ENCODE results near the gene PDPK1.
A peak's percentile ranks its signal among the peaks of the same experiment; 100 is the strongest.

PDPK1 gene

GRCh38 chr16:2537451-2538379, at the start of gene PDPK1:
Gene PDPK1 (plus strand): TSS chr16:2538021. CDS start chr16:2538113, 92 bp downstream.
- H3K36me3 ChIP-seq: 0 out of 2 replicates have a peak, but pooled peaks cover 4% of the 10 kb centered on the region
- peak within 1 kb of the TSS; percentile 85 for H3K9ac ChIP-seq
- H3K27me3 ChIP-seq: no peaks in the 10 kb centered on the region
- no peaks in the 10 kb centered on the region for H3K9me3 ChIP-seq
- peaks cover 40% of the 10 kb centered on the region for H4K20me1 ChIP-seq
- H3K4me3 ChIP-seq: peak within 1 kb of the TSS; percentile 86
- H3K27ac ChIP-seq: peak within 1 kb of the TSS; percentile 78
- peak within 1 kb of the TSS; percentile 87 for H3K4me2 ChIP-seq
- TF ChIP-seq Cebpa-rat (IDR thresholded peaks at IDR 0.05): no peak
- peaks cover 52% of the 10 kb centered on the region for H3K4me1 ChIP-seq

GRCh38 chr16:2489581-2489980, 48.2 kb upstream of the PDPK1 start:
- H3K9me3 ChIP-seq: no peaks in the 10 kb centered on the region
- H3K36me3 ChIP-seq: peaks cover 56% of the 10 kb centered on the region
- H3K4me3 ChIP-seq: no peak overlapping the region
- no peak overlapping the region for H3K9ac ChIP-seq
- H3K27ac ChIP-seq: no peak overlapping the region
- no peak overlapping the region for H3K4me2 ChIP-seq
- no peak for TF ChIP-seq Cebpa-rat (IDR thresholded peaks at IDR 0.05)
- H3K27me3 ChIP-seq: no peaks in the 10 kb centered on the region
- H4K20me1 ChIP-seq: peaks cover 100% of the 10 kb centered on the region
- peaks cover 39% of the 10 kb centered on the region for H3K4me1 ChIP-seq

GRCh38 chr16:2490190-2491105, 47.4 kb upstream of the PDPK1 start:
- Histone ChIP-seq H4K20me1 (peaks cover 100% of the 10 kb centered on the region), H3K4me2 (no peak overlapping the region), H3K27ac (no peak overlapping the region), H3K36me3 (peaks cover 47% of the 10 kb centered on the region), H3K9me3 (no peaks in the 10 kb centered on the region), H3K9ac (no peak overlapping the region), H3K4me3 (no peak overlapping the region), H3K4me1 (peaks cover 34% of the 10 kb centered on the region), H3K27me3 (no peaks in the 10 kb centered on the region)
- TF ChIP-seq Cebpa-rat (IDR thresholded peaks at IDR 0.05): no peak

- Histone ChIP-seq H4K20me1 (peaks cover 100% of the 10 kb centered on the region), H3K9ac (no peak overlapping the region), H3K4me1 (peaks cover 34% of the 10 kb centered on the region)
Measured at GRCh38 chr16:2492292-2492691, 45.5 kb upstream of the PDPK1 start.

GRCh38 chr16:2493605-2494004, 44.2 kb upstream of the PDPK1 start:
- Histone ChIP-seq H3K9me3 (no peaks in the 10 kb centered on the region), H3K4me3 (no peak overlapping the region), H4K20me1 (peaks cover 100% of the 10 kb centered on the region), H3K4me1 (peaks cover 35% of the 10 kb centered on the region), H3K27me3 (no peaks in the 10 kb centered on the region), H3K36me3 (peaks cover 70% of the 10 kb centered on the region), H3K4me2 (no peak overlapping the region), H3K9ac (no peak overlapping the region), H3K27ac (no peak overlapping the region)
- TF ChIP-seq Cebpa-rat (IDR thresholded peaks at IDR 0.05): no peak

More at GRCh38 chr16:2492292-2492691, 45.5 kb upstream of the PDPK1 start:
- no peak overlapping the region for H3K4me2 ChIP-seq
- H3K36me3 ChIP-seq: peaks cover 59% of the 10 kb centered on the region
- H3K4me3 ChIP-seq: no peak overlapping the region
- H3K27ac ChIP-seq: no peak overlapping the region
- no peak for TF ChIP-seq Cebpa-rat (IDR thresholded peaks at IDR 0.05)
- H3K27me3 ChIP-seq: no peaks in the 10 kb centered on the region
- no peaks in the 10 kb centered on the region for H3K9me3 ChIP-seq

- H3K9me3 ChIP-seq: no peaks in the 10 kb centered on the region
- H3K36me3 ChIP-seq: peaks cover 76% of the 10 kb centered on the region
- no peak overlapping the region for H3K4me3 ChIP-seq
- H3K27ac ChIP-seq: no peak overlapping the region
- no peak for TF ChIP-seq Cebpa-rat (IDR thresholded peaks at IDR 0.05)
- H3K27me3 ChIP-seq: no peaks in the 10 kb centered on the region
- H3K4me1 ChIP-seq: peaks cover 43% of the 10 kb centered on the region
- H3K4me2 ChIP-seq: no peak overlapping the region
- H4K20me1 ChIP-seq: peaks cover 100% of the 10 kb centered on the region
- H3K9ac ChIP-seq: no peak overlapping the region
Measured at GRCh38 chr16:2494616-2495015, 43.2 kb upstream of the PDPK1 start.

GRCh38 chr16:2495041-2495440, 42.8 kb upstream of the PDPK1 start:
- Histone ChIP-seq H3K4me3 (no peak overlapping the region), H3K4me2 (no peak overlapping the region), H3K4me1 (peaks cover 48% of the 10 kb centered on the region), H3K9ac (no peak overlapping the region), H4K20me1 (peaks cover 100% of the 10 kb centered on the region), H3K27ac (no peak overlapping the region), H3K27me3 (no peaks in the 10 kb centered on the region), H3K9me3 (no peaks in the 10 kb centered on the region), H3K36me3 (peaks cover 76% of the 10 kb centered on the region)
- TF ChIP-seq Cebpa-rat (IDR thresholded peaks at IDR 0.05): no peak

GRCh38 chr16:2496223-2497115, 41.4 kb upstream of the PDPK1 start:
- H3K27ac ChIP-seq: peak overlapping the region; percentile 71; the same call in 1 of the 2 replicates
- peaks cover 59% of the 10 kb centered on the region for H3K4me1 ChIP-seq
- H4K20me1 ChIP-seq: peaks cover 100% of the 10 kb centered on the region
- H3K9ac ChIP-seq: peak overlapping the region; percentile 53; the same call in 1 of the 2 replicates
- no peak for TF ChIP-seq Cebpa-rat (IDR thresholded peaks at IDR 0.05)
- H3K36me3 ChIP-seq: peaks cover 74% of the 10 kb centered on the region
- no peaks in the 10 kb centered on the region for H3K9me3 ChIP-seq
- H3K4me2 ChIP-seq: peak overlapping the region; percentile 65
- H3K27me3 ChIP-seq: no peaks in the 10 kb centered on the region
- no peak overlapping the region; the same call in 1 of the 2 replicates for H3K4me3 ChIP-seq
